GM18526 (cell line): ENCODE data around the gene SCMH1.

Experiments used
- POLR2A ChIP-seq: IDR thresholded peaks from 3 replicates; pipeline ENCODE4 v1.6.1; 2011; ENCODE audit not compliant: insufficient read length; ENCODE audit errors: extremely low read depth

SCMH1 gene

DNA sequence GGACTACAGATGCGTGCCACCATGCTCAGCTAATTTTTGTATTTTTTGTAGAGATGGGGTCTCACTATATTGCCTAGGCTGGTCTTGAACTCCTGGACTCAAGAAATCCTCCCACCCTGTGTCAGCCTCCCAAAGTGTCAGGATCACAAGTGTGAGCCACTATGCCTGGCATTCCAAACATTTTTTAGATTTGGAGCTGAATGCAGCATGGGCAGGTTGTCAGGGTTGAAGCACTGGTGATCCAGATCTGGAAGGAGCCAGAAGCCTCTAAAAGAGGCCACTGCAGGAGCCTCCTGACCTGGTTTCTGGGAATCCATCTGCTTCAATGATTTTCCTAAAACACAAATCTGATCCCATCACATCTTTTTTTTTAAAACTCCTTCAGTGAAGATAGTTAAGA, 264.4 kb downstream of the SCMH1 start:
- TF ChIP-seq POLR2A = no peak
